ENCODE results near the gene WASF2. TPM values are rescaled to one million over a fixed set of nuclear protein-coding genes. Genes with fewer than 3 reads are reported as not detected.
A peak's percentile ranks its signal among the peaks of the same experiment; 100 is the strongest.

The WASF2 gene
- total RNA-seq, 1 experiment from 2014 or later = 104 TPM

DNA sequence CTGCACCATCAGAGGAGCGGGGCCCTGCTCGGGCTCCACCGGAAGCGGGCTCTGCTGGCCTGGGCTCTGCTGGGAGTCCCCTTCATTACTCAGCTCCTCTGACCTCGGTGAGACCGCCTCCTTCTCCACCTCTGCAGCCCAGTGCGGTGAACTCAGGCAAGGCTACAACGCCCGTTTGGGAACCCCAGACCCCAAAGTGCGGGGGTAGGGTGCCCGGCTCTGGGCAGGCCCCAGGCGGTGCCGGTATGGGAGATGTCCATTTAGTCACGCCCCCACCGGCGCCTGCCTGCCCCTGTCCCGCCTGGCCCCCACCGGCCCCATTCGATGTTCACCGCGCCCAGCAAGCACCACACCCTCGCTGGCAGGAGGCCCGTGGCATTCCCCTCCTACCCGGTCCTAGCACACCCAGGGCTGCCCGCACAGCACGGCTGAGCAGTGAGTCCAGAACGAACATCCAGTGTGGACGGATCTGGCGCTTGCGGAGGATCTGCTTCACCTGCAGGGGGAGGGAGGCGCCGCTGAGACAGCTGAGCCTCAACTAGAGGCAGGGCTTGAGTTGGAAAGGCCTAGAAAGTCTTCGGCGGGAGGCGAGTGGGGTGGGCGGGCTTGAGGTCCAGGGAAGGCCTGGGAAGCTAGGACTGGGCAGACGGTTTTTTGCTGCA lies 133.2 kb downstream of the WASF2 start:
- H3K4me1 Mint-ChIP-seq = peaks cover 22% of the 10 kb centered on the region
- ATAC-seq = peak; percentile 27
- TF ChIP-seq, protein P1, sequence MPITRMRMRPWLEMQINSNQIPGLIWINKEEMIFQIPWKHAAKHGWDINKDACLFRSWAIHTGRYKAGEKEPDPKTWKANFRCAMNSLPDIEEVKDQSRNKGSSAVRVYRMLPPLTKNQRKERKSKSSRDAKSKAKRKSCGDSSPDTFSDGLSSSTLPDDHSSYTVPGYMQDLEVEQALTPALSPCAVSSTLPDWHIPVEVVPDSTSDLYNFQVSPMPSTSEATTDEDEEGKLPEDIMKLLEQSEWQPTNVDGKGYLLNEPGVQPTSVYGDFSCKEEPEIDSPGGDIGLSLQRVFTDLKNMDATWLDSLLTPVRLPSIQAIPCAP (CRISPR knock-in tag; IDR thresholded peaks at IDR 0.05) = no peak
- TF ChIP-seq ZNF121 (CRISPR knock-in tag; IDR thresholded peaks at IDR 0.05) (no peak), ZNF671 (CRISPR knock-in tag; IDR thresholded peaks at IDR 0.05) (no peak), SOX15 (CRISPR knock-in tag; IDR thresholded peaks at IDR 0.05) (no peak), ELF4 (CRISPR knock-in tag; IDR thresholded peaks at IDR 0.05; ENCODE audit: low read depth) (no peak), FOXJ3 (CRISPR knock-in tag; IDR thresholded peaks at IDR 0.05; ENCODE audit: borderline replicate concordance) (no peak), CREB1 (CRISPR knock-in tag; IDR thresholded peaks at IDR 0.05) (no peak), NR3C1 (CRISPR knock-in tag; conservative IDR thresholded peaks at IDR 0.05; ENCODE audit: low read depth) (no peak)
- TF ChIP-seq, protein P2, sequence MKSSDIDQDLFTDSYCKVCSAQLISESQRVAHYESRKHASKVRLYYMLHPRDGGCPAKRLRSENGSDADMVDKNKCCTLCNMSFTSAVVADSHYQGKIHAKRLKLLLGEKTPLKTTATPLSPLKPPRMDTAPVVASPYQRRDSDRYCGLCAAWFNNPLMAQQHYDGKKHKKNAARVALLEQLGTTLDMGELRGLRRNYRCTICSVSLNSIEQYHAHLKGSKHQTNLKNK (CRISPR knock-in tag; IDR thresholded peaks at IDR 0.05) = no peak
- TF ChIP-seq, protein P3, sequence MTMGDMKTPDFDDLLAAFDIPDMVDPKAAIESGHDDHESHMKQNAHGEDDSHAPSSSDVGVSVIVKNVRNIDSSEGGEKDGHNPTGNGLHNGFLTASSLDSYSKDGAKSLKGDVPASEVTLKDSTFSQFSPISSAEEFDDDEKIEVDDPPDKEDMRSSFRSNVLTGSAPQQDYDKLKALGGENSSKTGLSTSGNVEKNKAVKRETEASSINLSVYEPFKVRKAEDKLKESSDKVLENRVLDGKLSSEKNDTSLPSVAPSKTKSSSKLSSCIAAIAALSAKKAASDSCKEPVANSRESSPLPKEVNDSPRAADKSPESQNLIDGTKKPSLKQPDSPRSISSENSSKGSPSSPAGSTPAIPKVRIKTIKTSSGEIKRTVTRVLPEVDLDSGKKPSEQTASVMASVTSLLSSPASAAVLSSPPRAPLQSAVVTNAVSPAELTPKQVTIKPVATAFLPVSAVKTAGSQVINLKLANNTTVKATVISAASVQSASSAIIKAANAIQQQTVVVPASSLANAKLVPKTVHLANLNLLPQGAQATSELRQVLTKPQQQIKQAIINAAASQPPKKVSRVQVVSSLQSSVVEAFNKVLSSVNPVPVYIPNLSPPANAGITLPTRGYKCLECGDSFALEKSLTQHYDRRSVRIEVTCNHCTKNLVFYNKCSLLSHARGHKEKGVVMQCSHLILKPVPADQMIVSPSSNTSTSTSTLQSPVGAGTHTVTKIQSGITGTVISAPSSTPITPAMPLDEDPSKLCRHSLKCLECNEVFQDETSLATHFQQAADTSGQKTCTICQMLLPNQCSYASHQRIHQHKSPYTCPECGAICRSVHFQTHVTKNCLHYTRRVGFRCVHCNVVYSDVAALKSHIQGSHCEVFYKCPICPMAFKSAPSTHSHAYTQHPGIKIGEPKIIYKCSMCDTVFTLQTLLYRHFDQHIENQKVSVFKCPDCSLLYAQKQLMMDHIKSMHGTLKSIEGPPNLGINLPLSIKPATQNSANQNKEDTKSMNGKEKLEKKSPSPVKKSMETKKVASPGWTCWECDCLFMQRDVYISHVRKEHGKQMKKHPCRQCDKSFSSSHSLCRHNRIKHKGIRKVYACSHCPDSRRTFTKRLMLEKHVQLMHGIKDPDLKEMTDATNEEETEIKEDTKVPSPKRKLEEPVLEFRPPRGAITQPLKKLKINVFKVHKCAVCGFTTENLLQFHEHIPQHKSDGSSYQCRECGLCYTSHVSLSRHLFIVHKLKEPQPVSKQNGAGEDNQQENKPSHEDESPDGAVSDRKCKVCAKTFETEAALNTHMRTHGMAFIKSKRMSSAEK (CRISPR knock-in tag; IDR thresholded peaks at IDR 0.05; ENCODE audit: borderline replicate concordance) = no peak
- H3K4me3 Mint-ChIP-seq = no peak overlapping the region; the same call in 1 of the 2 replicates
- H3K36me3 Mint-ChIP-seq = no peaks in the 10 kb centered on the region
- H3K27ac Mint-ChIP-seq = no peak overlapping the region
- H3K27me3 Mint-ChIP-seq (ENCODE audit: low read depth) = peaks cover 42% of the 10 kb centered on the region
- ChIA-PET POLR2A (interaction anchor here (0.7 to 1.2 kb wide), 2 partner anchors 9 to 12 kb away, joined by 3 to 6 read pairs; no protein-coding TSS in a partner anchor), CTCF (interaction anchor here (0.6 to 11.0 kb wide), 48 partner anchors 8 to 402 kb away, joined by 3 to 258 read pairs (median 5); partner anchors contain the start of genes CD164L2, FCN3, GPR3 and MAP3K6)
- no peaks in the 10 kb centered on the region for H3K9me3 Mint-ChIP-seq
- DNase-seq (ENCODE audit: low spot score) = peak; percentile 64

DNA sequence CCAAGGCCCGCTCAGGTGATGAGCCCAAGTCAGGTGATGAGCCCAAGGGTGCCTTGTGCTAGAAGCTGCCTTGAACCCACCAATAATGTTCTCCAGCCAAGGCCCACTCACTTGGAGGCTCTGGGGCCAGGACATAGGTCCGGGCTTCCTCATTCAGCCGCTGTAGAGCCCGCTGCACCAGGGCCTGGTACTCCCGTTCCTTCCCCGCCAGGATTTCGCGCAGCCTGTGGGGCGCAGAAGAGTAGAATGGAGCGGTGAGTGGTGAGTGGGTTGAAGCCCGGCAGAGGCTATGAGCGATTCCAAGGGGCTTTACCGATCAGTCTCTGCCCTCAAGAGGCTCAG lies 133.7 kb downstream of the WASF2 start:
- DNase-seq (ENCODE audit: low spot score) = no peak
- POLR2A ChIA-PET = no interaction called here
- Mint-ChIP-seq H3K36me3 (no peaks in the 10 kb centered on the region), H3K27ac (no peak overlapping the region), H3K4me1 (peaks cover 25% of the 10 kb centered on the region), H3K9me3 (no peaks in the 10 kb centered on the region), H3K4me3 (no peak overlapping the region), H3K27me3 (ENCODE audit: low read depth) (peaks cover 37% of the 10 kb centered on the region)
- CTCF ChIA-PET = interaction anchor here (0.6 to 11.0 kb wide), 16 partner anchors 10 to 402 kb away, joined by 3 to 258 read pairs (median 24); partner anchors contain the start of genes CD164L2, GPR3, MAP3K6 and SYTL1
- no peak for TF ChIP-seq ZNF138 (CRISPR knock-in tag; conservative IDR thresholded peaks at IDR 0.05)
- TF ChIP-seq, protein P4, sequence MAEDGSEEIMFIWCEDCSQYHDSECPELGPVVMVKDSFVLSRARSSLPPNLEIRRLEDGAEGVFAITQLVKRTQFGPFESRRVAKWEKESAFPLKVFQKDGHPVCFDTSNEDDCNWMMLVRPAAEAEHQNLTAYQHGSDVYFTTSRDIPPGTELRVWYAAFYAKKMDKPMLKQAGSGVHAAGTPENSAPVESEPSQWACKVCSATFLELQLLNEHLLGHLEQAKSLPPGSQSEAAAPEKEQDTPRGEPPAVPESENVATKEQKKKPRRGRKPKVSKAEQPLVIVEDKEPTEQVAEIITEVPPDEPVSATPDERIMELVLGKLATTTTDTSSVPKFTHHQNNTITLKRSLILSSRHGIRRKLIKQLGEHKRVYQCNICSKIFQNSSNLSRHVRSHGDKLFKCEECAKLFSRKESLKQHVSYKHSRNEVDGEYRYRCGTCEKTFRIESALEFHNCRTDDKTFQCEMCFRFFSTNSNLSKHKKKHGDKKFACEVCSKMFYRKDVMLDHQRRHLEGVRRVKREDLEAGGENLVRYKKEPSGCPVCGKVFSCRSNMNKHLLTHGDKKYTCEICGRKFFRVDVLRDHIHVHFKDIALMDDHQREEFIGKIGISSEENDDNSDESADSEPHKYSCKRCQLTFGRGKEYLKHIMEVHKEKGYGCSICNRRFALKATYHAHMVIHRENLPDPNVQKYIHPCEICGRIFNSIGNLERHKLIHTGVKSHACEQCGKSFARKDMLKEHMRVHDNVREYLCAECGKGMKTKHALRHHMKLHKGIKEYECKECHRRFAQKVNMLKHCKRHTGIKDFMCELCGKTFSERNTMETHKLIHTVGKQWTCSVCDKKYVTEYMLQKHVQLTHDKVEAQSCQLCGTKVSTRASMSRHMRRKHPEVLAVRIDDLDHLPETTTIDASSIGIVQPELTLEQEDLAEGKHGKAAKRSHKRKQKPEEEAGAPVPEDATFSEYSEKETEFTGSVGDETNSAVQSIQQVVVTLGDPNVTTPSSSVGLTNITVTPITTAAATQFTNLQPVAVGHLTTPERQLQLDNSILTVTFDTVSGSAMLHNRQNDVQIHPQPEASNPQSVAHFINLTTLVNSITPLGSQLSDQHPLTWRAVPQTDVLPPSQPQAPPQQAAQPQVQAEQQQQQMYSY (CRISPR knock-in tag; IDR thresholded peaks at IDR 0.05) = peak; percentile 83
- no peak for ATAC-seq

- ChIA-PET POLR2A (no interaction called here), CTCF (interaction anchor here (0.6 to 11.0 kb wide), 8 partner anchors 13 to 201 kb away, joined by 3 to 258 read pairs (median 18); partner anchors contain the start of genes MAP3K6 and SYTL1)
- peaks cover 32% of the 10 kb centered on the region for H3K27me3 Mint-ChIP-seq (ENCODE audit: low read depth)
- H3K36me3 Mint-ChIP-seq = no peaks in the 10 kb centered on the region
- no peak overlapping the region for H3K27ac Mint-ChIP-seq
- no peak for TF ChIP-seq GABPB1 (CRISPR knock-in tag; IDR thresholded peaks at IDR 0.05)
- TF ChIP-seq, protein P5, sequence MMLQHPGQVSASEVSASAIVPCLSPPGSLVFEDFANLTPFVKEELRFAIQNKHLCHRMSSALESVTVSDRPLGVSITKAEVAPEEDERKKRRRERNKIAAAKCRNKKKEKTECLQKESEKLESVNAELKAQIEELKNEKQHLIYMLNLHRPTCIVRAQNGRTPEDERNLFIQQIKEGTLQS (CRISPR knock-in tag; conservative IDR thresholded peaks at IDR 0.05) = no peak
- TF ChIP-seq MAX (CRISPR knock-in tag; IDR thresholded peaks at IDR 0.05) = no peak
- TF ChIP-seq ZNF281 (CRISPR knock-in tag; IDR thresholded peaks at IDR 0.05) = no peak
- TF ChIP-seq, protein P6, sequence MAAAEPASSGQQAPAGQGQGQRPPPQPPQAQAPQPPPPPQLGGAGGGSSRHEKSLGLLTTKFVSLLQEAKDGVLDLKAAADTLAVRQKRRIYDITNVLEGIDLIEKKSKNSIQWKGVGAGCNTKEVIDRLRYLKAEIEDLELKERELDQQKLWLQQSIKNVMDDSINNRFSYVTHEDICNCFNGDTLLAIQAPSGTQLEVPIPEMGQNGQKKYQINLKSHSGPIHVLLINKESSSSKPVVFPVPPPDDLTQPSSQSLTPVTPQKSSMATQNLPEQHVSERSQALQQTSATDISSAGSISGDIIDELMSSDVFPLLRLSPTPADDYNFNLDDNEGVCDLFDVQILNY (CRISPR knock-in tag; IDR thresholded peaks at IDR 0.05) = no peak
- TF ChIP-seq GTF2I (CRISPR knock-in tag; conservative IDR thresholded peaks at IDR 0.05) = no peak
- H3K4me1 Mint-ChIP-seq = peaks cover 25% of the 10 kb centered on the region
- DNase-seq (ENCODE audit: low spot score) (no peak), ATAC-seq (no peak)
- H3K4me3 Mint-ChIP-seq = no peak overlapping the region
- H3K9me3 Mint-ChIP-seq = no peaks in the 10 kb centered on the region
These were observed 134.3 kb downstream of the WASF2 start for GRCh38 chr1:27355683-27356082.

Measured in WTC11 (cell line).